Measurements from ENCODE around the gene PRKCZ. TPM values are rescaled to one million over a fixed set of nuclear protein-coding genes. Genes with fewer than 3 reads are reported as not detected.

Gene PRKCZ
- total RNA-seq, 1 donor from 2014 or later = 17.9 TPM

DNA sequence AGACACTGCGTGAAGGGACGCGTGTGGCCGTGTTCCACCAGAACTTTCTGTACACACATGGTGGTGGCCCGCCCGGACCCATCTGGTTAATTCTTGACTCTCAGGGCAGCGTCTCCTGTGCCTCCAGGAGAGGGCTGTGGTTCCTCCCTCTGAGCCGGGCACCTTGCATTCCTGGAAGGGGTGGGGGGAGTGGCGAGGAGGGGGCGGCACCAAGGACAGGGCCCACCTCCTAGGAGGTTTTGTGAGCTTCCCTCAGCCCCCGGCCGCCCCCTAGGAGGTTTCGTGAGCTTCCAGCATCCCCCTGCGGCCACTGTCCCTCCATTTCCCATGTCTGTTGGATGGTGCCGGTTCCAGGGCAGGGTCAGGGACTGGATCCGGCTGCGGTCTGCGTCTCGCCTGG is 115.4 kb downstream of the PRKCZ start:
- intact Hi-C loops (cut with DNase I) = no loop called here
- TF ChIP-seq POLR2AphosphoS5 (IDR thresholded peaks at IDR 0.05; ENCODE audit: insufficient read depth in 1 of 2, low read depth in 1 of 2) = no peak
- no peak for TF ChIP-seq CTCF (IDR thresholded peaks at IDR 0.05)
- no peak for TF ChIP-seq POLR2A (IDR thresholded peaks at IDR 0.05)

GRCh38 chr1:2166254-2166653 is 116.0 kb downstream of the PRKCZ start:
- no peak for TF ChIP-seq POLR2AphosphoS5 (IDR thresholded peaks at IDR 0.05; ENCODE audit: insufficient read depth in 1 of 2, low read depth in 1 of 2)
- TF ChIP-seq POLR2A (IDR thresholded peaks at IDR 0.05) = no peak
- TF ChIP-seq CTCF (IDR thresholded peaks at IDR 0.05) = no peak
- no peak overlapping the region for H3K27ac ChIP-seq
- H3K9me3 ChIP-seq = no peaks in the 10 kb centered on the region
- no peak for DNase-seq (ENCODE audit: extremely low spot score in 2 of 2)
- H3K27me3 ChIP-seq = no peaks in the 10 kb centered on the region
- intact Hi-C loops (cut with DNase I) = no loop called here
- no peaks in the 10 kb centered on the region for H3K4me1 ChIP-seq
- no peaks in the 10 kb centered on the region for H3K36me3 ChIP-seq
- no peak overlapping the region for H3K4me3 ChIP-seq

More for the DNA sequence above, 115.4 kb downstream of the PRKCZ start:
- Histone ChIP-seq H3K9me3 (no peaks in the 10 kb centered on the region), H3K27me3 (no peaks in the 10 kb centered on the region), H3K4me3 (no peak overlapping the region), H3K27ac (no peak overlapping the region), H3K36me3 (no peaks in the 10 kb centered on the region), H3K4me1 (no peaks in the 10 kb centered on the region)
- DNase-seq (ENCODE audit: extremely low spot score in 2 of 2) = no peak

DNA sequence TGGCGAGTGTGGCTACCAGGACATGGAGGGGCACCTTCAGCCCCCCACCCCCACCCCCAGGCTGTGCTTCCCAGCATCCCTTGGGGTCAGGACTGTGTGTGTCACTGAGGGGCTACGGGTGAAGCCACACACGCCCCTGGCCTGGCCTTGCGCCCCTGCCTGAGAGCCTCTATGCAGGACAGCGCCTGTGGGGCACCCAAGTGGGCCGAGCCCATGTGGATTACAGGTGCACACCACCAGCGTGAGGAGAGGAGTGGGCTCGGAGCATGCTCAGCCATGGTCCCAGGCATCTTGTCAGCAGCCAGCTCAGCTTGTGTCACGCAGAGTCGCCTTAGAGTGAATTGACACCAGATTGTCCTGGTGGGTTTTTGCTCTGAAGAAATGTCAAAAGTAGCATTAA is 116.5 kb downstream of the PRKCZ start:
- Histone ChIP-seq H3K4me3 (no peak overlapping the region), H3K27ac (no peak overlapping the region), H3K4me1 (no peaks in the 10 kb centered on the region), H3K9me3 (no peaks in the 10 kb centered on the region), H3K27me3 (no peaks in the 10 kb centered on the region), H3K36me3 (no peaks in the 10 kb centered on the region)
- intact Hi-C loops (cut with DNase I) = no loop called here
- TF ChIP-seq CTCF (IDR thresholded peaks at IDR 0.05) (no peak), POLR2A (IDR thresholded peaks at IDR 0.05) (no peak), POLR2AphosphoS5 (IDR thresholded peaks at IDR 0.05; ENCODE audit: insufficient read depth in 1 of 2, low read depth in 1 of 2) (no peak)
- DNase-seq (ENCODE audit: extremely low spot score in 2 of 2) = no peak

DNA sequence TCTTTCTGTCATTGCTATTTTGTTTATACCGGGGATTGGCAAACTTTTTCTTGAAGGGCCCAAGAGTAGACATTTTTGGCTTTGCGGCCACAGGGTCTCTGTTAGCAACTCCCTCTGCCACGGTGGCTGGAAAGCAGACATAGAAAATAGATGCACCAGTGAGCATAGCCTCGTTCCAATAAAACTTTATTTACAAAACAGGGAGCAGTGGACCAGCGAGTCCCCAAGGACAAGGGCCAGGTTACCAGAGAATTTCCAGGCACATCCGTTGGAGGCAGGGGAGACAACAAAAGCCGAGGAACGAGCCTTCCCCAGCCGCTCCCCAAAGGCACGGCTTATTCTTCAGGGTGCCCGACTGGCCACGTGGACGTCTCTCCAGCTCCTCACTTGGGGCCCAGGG is 117.9 kb downstream of the PRKCZ start:
- intact Hi-C loops (cut with DNase I) = no loop called here
- Histone ChIP-seq H3K4me3 (no peak overlapping the region), H3K4me1 (no peaks in the 10 kb centered on the region), H3K27me3 (no peaks in the 10 kb centered on the region), H3K9me3 (no peaks in the 10 kb centered on the region), H3K36me3 (no peaks in the 10 kb centered on the region), H3K27ac (no peak overlapping the region)
- no peak for DNase-seq (ENCODE audit: extremely low spot score in 2 of 2)
- TF ChIP-seq POLR2AphosphoS5 (IDR thresholded peaks at IDR 0.05; ENCODE audit: insufficient read depth in 1 of 2, low read depth in 1 of 2) (no peak), POLR2A (IDR thresholded peaks at IDR 0.05) (no peak), CTCF (IDR thresholded peaks at IDR 0.05) (no peak)

DNA sequence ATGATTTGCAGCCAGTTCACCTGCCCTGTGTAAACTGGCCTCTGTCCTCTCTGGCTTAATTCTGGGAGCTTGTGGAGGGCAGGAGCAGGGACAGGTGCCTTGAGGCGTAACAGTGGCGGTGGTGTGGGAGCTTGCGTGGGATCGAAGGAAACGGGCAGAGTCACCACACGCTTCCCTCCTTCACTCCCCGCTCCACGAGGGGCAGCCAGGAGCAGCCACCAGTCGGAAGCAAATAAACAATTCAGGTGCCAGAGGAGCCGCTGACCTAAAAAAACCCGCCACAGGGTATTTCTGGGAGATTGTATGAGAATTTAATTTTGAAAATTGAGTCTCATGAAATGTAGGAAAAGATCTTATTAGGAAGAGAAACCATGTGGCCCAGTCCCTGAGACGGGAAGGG is 118.3 kb downstream of the PRKCZ start:
- Histone ChIP-seq H3K27ac (no peak overlapping the region), H3K9me3 (no peaks in the 10 kb centered on the region), H3K4me1 (no peaks in the 10 kb centered on the region), H3K36me3 (no peaks in the 10 kb centered on the region), H3K27me3 (no peaks in the 10 kb centered on the region), H3K4me3 (no peak overlapping the region)
- intact Hi-C loops (cut with DNase I) = no loop called here
- TF ChIP-seq POLR2AphosphoS5 (IDR thresholded peaks at IDR 0.05; ENCODE audit: insufficient read depth in 1 of 2, low read depth in 1 of 2) = no peak
- TF ChIP-seq CTCF (IDR thresholded peaks at IDR 0.05) = no peak
- DNase-seq (ENCODE audit: extremely low spot score in 2 of 2) = no peak

Data from vagina (tissue), 2 donors.